NCI-H748 treated with DMSO at 0.1 percent for 48 hours (cell line): Measurements from ENCODE around the gene NUDT7.

Experiments used
- DNase-seq: peaks from one replicate; lab custom pipeline; 2025; lab: John Stamatoyannopoulos, UW

NUDT7 gene

GRCh38 chr16:77724174-77724573, 1.9 kb downstream of the NUDT7 start:
- DNase-seq, result no peak

GRCh38 chr16:77729951-77730350, 7.6 kb downstream of the NUDT7 start:
- DNase-seq, result no peak

GRCh38 chr16:77732241-77732946, 10.1 kb downstream of the NUDT7 start:
- DNase-seq, result no peak

GRCh38 chr16:77736879-77737278, 14.6 kb downstream of the NUDT7 start:
- no peak for DNase-seq

GRCh38 chr16:77738706-77739558, 16.6 kb downstream of the NUDT7 start:
- no peak for DNase-seq

- DNase-seq, result no peak
These were observed 17.2 kb downstream of the NUDT7 start for GRCh38 chr16:77739559-77739892.

GRCh38 chr16:77744141-77744540, 21.8 kb downstream of the NUDT7 start:
- peak; percentile 9 for DNase-seq

GRCh38 chr16:77745972-77746371, 23.7 kb downstream of the NUDT7 start:
- no peak for DNase-seq

GRCh38 chr16:77748421-77749005, 26.2 kb downstream of the NUDT7 start:
- no peak for DNase-seq

GRCh38 chr16:77749415-77749814, 27.1 kb downstream of the NUDT7 start:
- no peak for DNase-seq

- no peak for DNase-seq
These were observed 35.7 kb downstream of the NUDT7 start for GRCh38 chr16:77758046-77758445.

GRCh38 chr16:77758508-77758907, 36.2 kb downstream of the NUDT7 start:
- no peak for DNase-seq

- DNase-seq, result no peak
These were observed 36.9 kb downstream of the NUDT7 start for GRCh38 chr16:77759201-77759600.

- no peak for DNase-seq
These were observed 37.5 kb downstream of the NUDT7 start for GRCh38 chr16:77759821-77760220.

- DNase-seq, result no peak
These were observed 38.5 kb downstream of the NUDT7 start for GRCh38 chr16:77760800-77761199.

- DNase-seq, result no peak
These were observed 38.9 kb downstream of the NUDT7 start for GRCh38 chr16:77761204-77761603.

GRCh38 chr16:77762262-77762661, 39.9 kb downstream of the NUDT7 start:
- no peak for DNase-seq

- DNase-seq, result no peak
These were observed 41.7 kb downstream of the NUDT7 start for GRCh38 chr16:77763994-77764393.

- DNase-seq, result no peak
These were observed 44.9 kb downstream of the NUDT7 start for GRCh38 chr16:77767211-77767610.

GRCh38 chr16:77767826-77768225, 45.5 kb downstream of the NUDT7 start:
- DNase-seq, result no peak

- DNase-seq, result no peak
These were observed 53.9 kb downstream of the NUDT7 start for GRCh38 chr16:77775911-77776909.

- DNase-seq, result no peak
These were observed 55.4 kb downstream of the NUDT7 start for GRCh38 chr16:77777745-77778144.
